SK-N-SH treated with all-trans-retinoic acid at 6 μM for 48 hours (cell line): ENCODE results near the gene ZBTB5.

Experiments used
- ATAC-seq: fragments of 200-7000 bp; cut with Tn5 transposase; 3 replicates; pipeline ENCODE4 v1.9.1; 2020; ENCODE audit warnings: mild to moderate bottlenecking, moderate library complexity
- ARNTL ChIP-seq: fragments of 450-650 bp; formaldehyde crosslinking; IDR thresholded peaks from 2 replicates; pipeline ENCODE4 v1.5.0; 2020; ENCODE audit warnings: low read depth, mild to moderate bottlenecking, moderate library complexity, borderline replicate concordance
- BACH2 ChIP-seq: fragments of 250-450 bp; sonication (Bioruptor Pico); IDR thresholded peaks from 2 replicates; pipeline ENCODE4 v1.9.0; 2021; ENCODE audit warnings: mild to moderate bottlenecking, borderline replicate concordance
- CREB5 ChIP-seq: fragments of 250-450 bp; sonication (Bioruptor Pico); IDR thresholded peaks from 2 replicates; pipeline ENCODE4 v1.5.1; 2020; ENCODE audit warnings: low read depth, mild to moderate bottlenecking, moderate library complexity
- ESRRG ChIP-seq: fragments of 250-450 bp; sonication (Bioruptor Pico); IDR thresholded peaks from 2 replicates; pipeline ENCODE4 v1.6.1; 2021; ENCODE audit warnings: mild to moderate bottlenecking
- GLIS3 ChIP-seq: fragments of 250-450 bp; sonication (Bioruptor Pico); IDR thresholded peaks from 2 replicates; pipeline ENCODE4 v1.5.0; 2020; ENCODE audit warnings: mild to moderate bottlenecking, moderate library complexity
- ISL1 ChIP-seq: fragments of 250-450 bp; sonication (Bioruptor Pico); IDR thresholded peaks from 2 replicates; pipeline ENCODE4 v2.1.2; 2022; ENCODE audit warnings: mild to moderate bottlenecking, moderate library complexity
- PATZ1 ChIP-seq: fragments of 250-450 bp; sonication (Bioruptor Pico); IDR thresholded peaks from 2 replicates; pipeline ENCODE4 v1.8.0; 2020; ENCODE audit warnings: mild to moderate bottlenecking, moderate library complexity, borderline replicate concordance
- RARB ChIP-seq: fragments of 250-450 bp; sonication (Bioruptor Pico); IDR thresholded peaks from 2 replicates; pipeline ENCODE4 v1.8.0; 2021; ENCODE audit warnings: mild to moderate bottlenecking, moderate library complexity
- SNAI2 ChIP-seq: fragments of 250-450 bp; sonication (Bioruptor Pico); IDR thresholded peaks from 2 replicates; pipeline ENCODE4 v1.5.0; 2020; ENCODE audit warnings: mild to moderate bottlenecking, moderate library complexity
- TOX ChIP-seq: fragments of 250-450 bp; sonication (Bioruptor Pico); IDR thresholded peaks from 2 replicates; pipeline ENCODE4 v1.8.0; 2021; ENCODE audit warnings: mild to moderate bottlenecking, moderate library complexity, borderline replicate concordance
- TSHZ2 ChIP-seq: fragments of 250-450 bp; sonication (Bioruptor Pico); IDR thresholded peaks from 2 replicates; pipeline ENCODE4 v1.5.0; 2020; ENCODE audit warnings: mild to moderate bottlenecking, moderate library complexity
- ZC3H10 ChIP-seq: fragments of 250-450 bp; sonication (Bioruptor Pico); IDR thresholded peaks from 2 replicates; pipeline ENCODE4 v1.5.1; 2021; ENCODE audit warnings: mild to moderate bottlenecking, moderate library complexity
- ZNF565 ChIP-seq: fragments of 450-650 bp; formaldehyde crosslinking; conservative IDR thresholded peaks from 2 replicates; pipeline ENCODE4 v1.5.0; 2020; ENCODE audit warnings: low read depth, mild to moderate bottlenecking, moderate library complexity
- ZNF70 ChIP-seq: fragments of 450-650 bp; formaldehyde crosslinking; IDR thresholded peaks from 2 replicates; pipeline ENCODE4 v1.5.0; 2020; ENCODE audit warnings: mild to moderate bottlenecking, moderate library complexity
- ZNF8 ChIP-seq: fragments of 450-650 bp; formaldehyde crosslinking; IDR thresholded peaks from 2 replicates; pipeline ENCODE4 v1.5.0; 2020; ENCODE audit warnings: mild to moderate bottlenecking, moderate library complexity
- TF ChIP-seq, protein P1 (sequence below): fragments of 250-450 bp; sonication (Bioruptor Pico); IDR thresholded peaks from 2 replicates; pipeline ENCODE4 v1.5.1; 2021; ENCODE audit warnings: mild to moderate bottlenecking, moderate library complexity

The ZBTB5 gene

GRCh38 chr9:37420271-37421215 is 44.7 kb downstream of the ZBTB5 start:
- TF ChIP-seq ARNTL (CRISPR knock-in tag) (no peak), ZC3H10 (CRISPR knock-in tag) (no peak), SNAI2 (CRISPR knock-in tag) (no peak), ISL1 (CRISPR knock-in tag) (no peak), ZNF565 (CRISPR knock-in tag) (no peak), BACH2 (CRISPR knock-in tag) (no peak), CREB5 (CRISPR knock-in tag) (no peak), TSHZ2 (CRISPR knock-in tag) (no peak), PATZ1 (CRISPR knock-in tag) (no peak)
- TF ChIP-seq, protein P1, sequence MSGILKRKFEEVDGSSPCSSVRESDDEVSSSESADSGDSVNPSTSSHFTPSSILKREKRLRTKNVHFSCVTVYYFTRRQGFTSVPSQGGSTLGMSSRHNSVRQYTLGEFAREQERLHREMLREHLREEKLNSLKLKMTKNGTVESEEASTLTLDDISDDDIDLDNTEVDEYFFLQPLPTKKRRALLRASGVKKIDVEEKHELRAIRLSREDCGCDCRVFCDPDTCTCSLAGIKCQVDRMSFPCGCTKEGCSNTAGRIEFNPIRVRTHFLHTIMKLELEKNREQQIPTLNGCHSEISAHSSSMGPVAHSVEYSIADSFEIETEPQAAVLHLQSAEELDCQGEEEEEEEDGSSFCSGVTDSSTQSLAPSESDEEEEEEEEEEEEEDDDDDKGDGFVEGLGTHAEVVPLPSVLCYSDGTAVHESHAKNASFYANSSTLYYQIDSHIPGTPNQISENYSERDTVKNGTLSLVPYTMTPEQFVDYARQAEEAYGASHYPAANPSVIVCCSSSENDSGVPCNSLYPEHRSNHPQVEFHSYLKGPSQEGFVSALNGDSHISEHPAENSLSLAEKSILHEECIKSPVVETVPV: no peak
- TF ChIP-seq, all 23 proteins: peak for 0
- no peak for ATAC-seq

DNA sequence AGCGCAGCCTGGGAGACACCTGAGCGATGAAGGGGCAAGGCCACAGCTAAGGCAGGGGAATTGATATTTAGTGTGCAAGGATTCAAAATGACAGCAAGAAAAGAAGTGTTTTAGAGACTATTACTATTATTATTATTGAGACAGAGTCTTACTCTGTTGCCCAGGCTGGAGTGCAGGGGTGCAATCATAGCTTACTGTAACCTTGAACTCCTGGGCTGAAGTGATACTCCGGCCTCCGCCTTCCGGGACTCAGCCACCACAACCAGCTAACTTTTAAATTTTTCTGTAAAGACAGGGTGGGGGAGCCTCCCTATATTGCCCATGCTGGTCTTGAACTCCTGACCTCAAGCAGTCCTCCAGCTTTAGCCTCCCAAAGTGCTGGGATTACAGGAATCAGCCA is 46.0 kb downstream of the ZBTB5 start:
- no peak for TF ChIP-seq ZNF565 (CRISPR knock-in tag)
- no peak for TF ChIP-seq CREB5 (CRISPR knock-in tag)
- no peak for TF ChIP-seq ARNTL (CRISPR knock-in tag)
- TF ChIP-seq PATZ1 (CRISPR knock-in tag): no peak

GRCh38 chr9:37417857-37418618 is 47.2 kb downstream of the ZBTB5 start:
- ATAC-seq: no peak
- TF ChIP-seq ZNF70 (CRISPR knock-in tag): no peak
- no peak for TF ChIP-seq TOX (CRISPR knock-in tag)
- no peak for TF ChIP-seq ESRRG (CRISPR knock-in tag)
- TF ChIP-seq GLIS3: no peak
- no peak for TF ChIP-seq ZNF8 (CRISPR knock-in tag)
- TF ChIP-seq ZNF565 (CRISPR knock-in tag): no peak
- TF ChIP-seq BACH2 (CRISPR knock-in tag): no peak
- no peak for TF ChIP-seq SNAI2 (CRISPR knock-in tag)
- no peak for TF ChIP-seq RARB (CRISPR knock-in tag)

More for the DNA sequence above, 46.0 kb downstream of the ZBTB5 start:
- ATAC-seq: no peak
